Pons (tissue), 1 donor: ENCODE results near the gene LGALS9.
A peak's percentile ranks its signal among the peaks of the same experiment; 100 is the strongest.

ENCODE experiments used
- DNase-seq: peaks from one replicate; pipeline ENCODE4 v3.0.0-alpha.2; 2016; ENCODE audit warnings: low spot score

Gene LGALS9

GRCh38 chr17:27603421-27603770 lies 27.6 kb upstream of the LGALS9 start:
- no peak for DNase-seq

GRCh38 chr17:27603880-27604794 lies 26.9 kb upstream of the LGALS9 start:
- no peak for DNase-seq

GRCh38 chr17:27605409-27605808 lies 25.6 kb upstream of the LGALS9 start:
- DNase-seq = no peak

- no peak for DNase-seq
Observed at GRCh38 chr17:27607521-27608091, 23.4 kb upstream of the LGALS9 start.

GRCh38 chr17:27608328-27609230 lies 22.4 kb upstream of the LGALS9 start:
- DNase-seq = no peak

GRCh38 chr17:27609611-27610303 lies 21.2 kb upstream of the LGALS9 start:
- DNase-seq = no peak

GRCh38 chr17:27610304-27610677 lies 20.7 kb upstream of the LGALS9 start:
- DNase-seq = no peak

GRCh38 chr17:27612160-27612770 lies 18.7 kb upstream of the LGALS9 start:
- DNase-seq = no peak

- no peak for DNase-seq
Observed at GRCh38 chr17:27613433-27613832, 17.6 kb upstream of the LGALS9 start.

GRCh38 chr17:27615121-27615520 lies 15.9 kb upstream of the LGALS9 start:
- DNase-seq = no peak

GRCh38 chr17:27616414-27616813 lies 14.6 kb upstream of the LGALS9 start:
- DNase-seq = no peak

GRCh38 chr17:27618417-27618816 lies 12.6 kb upstream of the LGALS9 start:
- no peak for DNase-seq

- DNase-seq = no peak
Observed at GRCh38 chr17:27620721-27621120, 10.3 kb upstream of the LGALS9 start.

GRCh38 chr17:27621536-27621935 lies 9.5 kb upstream of the LGALS9 start:
- DNase-seq = peak; percentile 64

GRCh38 chr17:27621942-27622559 lies 8.9 kb upstream of the LGALS9 start:
- no peak for DNase-seq

GRCh38 chr17:27622986-27623385 lies 8.0 kb upstream of the LGALS9 start:
- no peak for DNase-seq

- DNase-seq = no peak
Observed at GRCh38 chr17:27623614-27624013, 7.4 kb upstream of the LGALS9 start.

- no peak for DNase-seq
Observed at GRCh38 chr17:27624539-27624938, 6.4 kb upstream of the LGALS9 start.

GRCh38 chr17:27625856-27626255 lies 5.1 kb upstream of the LGALS9 start:
- DNase-seq = no peak

- DNase-seq = no peak
Observed at GRCh38 chr17:27627514-27627913, 3.5 kb upstream of the LGALS9 start.

- DNase-seq = no peak
Observed at GRCh38 chr17:27628376-27628775, 2.6 kb upstream of the LGALS9 start.
